IMR-90 (cell line): ENCODE data around the gene HERC4. TPM values are rescaled to one million over a fixed set of nuclear protein-coding genes. Genes with fewer than 3 reads are reported as not detected.

ENCODE experiments used
- ATAC-seq: fragments of 200-7000 bp; cut with Tn5 transposase; 2 replicates; pipeline ENCODE4 v1.9.1; 2020; ENCODE audit warnings: low read depth, mild to moderate bottlenecking, moderate library complexity
- BruUV-seq: library from RNA; stranded (reverse); fragments of 400-500 nt; replicated peaks from 2 replicates; lab custom pipeline; 2021; lab: Mats Ljungman, UMichigan
- CTCF ChIA-PET: fragments of 300-600 bp; formaldehyde crosslinking; extraction: SDS; loops from one replicate; lab custom pipeline; 2021; ENCODE audit warnings: antibody characterized with exemption; lab: Yijun Ruan, JAX
- POLR2A ChIA-PET: fragments of 300-600 bp; sonication (Branson Sonifier 250); formaldehyde crosslinking; loops from one replicate; lab custom pipeline; 2022; ENCODE audit warnings: antibody characterized with exemption; ENCODE audit not compliant: unreplicated experiment; lab: Charles Lee
- DNase-seq: peaks from one replicate; pipeline ENCODE4 v3.0.0; 2013
- H2AFZ ChIP-seq: replicated peaks from 2 replicates; pipeline ENCODE3; 2013; ENCODE audit warnings: low read length, mild to moderate bottlenecking; ENCODE audit not compliant: poor library complexity
- H2AK5ac ChIP-seq: 2 replicates; pipeline ENCODE4 v1.6.1; 2013; ENCODE audit warnings: low read depth, low read length, inconsistent platforms
- H2AK9ac ChIP-seq: replicated peaks from 2 replicates; pipeline ENCODE3; 2013; ENCODE audit warnings: mild to moderate bottlenecking, low read depth, low read length, moderate library complexity; ENCODE audit not compliant: poor library complexity
- H2BK120ac ChIP-seq: 2 replicates; pipeline ENCODE4 v1.6.1; 2013; ENCODE audit warnings: low read depth, low read length, inconsistent platforms
- H2BK15ac ChIP-seq: 3 replicates; pipeline ENCODE4 v1.6.1; 2013; ENCODE audit warnings: low read depth, low read length, inconsistent platforms
- H2BK20ac ChIP-seq: 2 replicates; pipeline ENCODE4 v1.6.1; 2013; ENCODE audit warnings: low read depth, mild to moderate bottlenecking, inconsistent platforms, low read length, moderate library complexity
- H2BK5ac ChIP-seq: 2 replicates; pipeline ENCODE4 v1.6.1; 2013; ENCODE audit warnings: mild to moderate bottlenecking, low read depth, low read length, inconsistent platforms; ENCODE audit not compliant: poor library complexity, severe bottlenecking
- H3K14ac ChIP-seq: replicated peaks from 2 replicates; pipeline ENCODE4 v1.6.1; 2013; ENCODE audit warnings: low read depth, low read length, inconsistent platforms
- H3K18ac ChIP-seq: 2 replicates; pipeline ENCODE4 v1.6.1; 2013; ENCODE audit warnings: low read depth, low read length, control low read depth
- H3K23ac ChIP-seq: 2 replicates; pipeline ENCODE4 v1.6.1; 2013; ENCODE audit warnings: low read depth, low read length, inconsistent platforms
- H3K27ac ChIP-seq: 2 replicates; pipeline ENCODE4 v1.5.1; 2013; ENCODE audit warnings: mild to moderate bottlenecking, control low read depth, low read length; ENCODE audit not compliant: insufficient read depth
- H3K27me3 ChIP-seq: 2 replicates; pipeline ENCODE4 v1.6.1; 2013; ENCODE audit warnings: low read length; ENCODE audit not compliant: control insufficient read depth, insufficient read depth
- H3K36me3 ChIP-seq: 2 replicates; pipeline ENCODE4 v1.6.1; 2013; ENCODE audit warnings: low read length, mixed read lengths; ENCODE audit not compliant: control insufficient read depth, insufficient read depth
- H3K4ac ChIP-seq: 2 replicates; pipeline ENCODE4 v1.6.1; 2013; ENCODE audit warnings: low read depth, low read length, inconsistent platforms
- H3K4me1 ChIP-seq: 2 replicates; pipeline ENCODE4 v1.6.1; 2013; ENCODE audit warnings: low read length, mixed read lengths; ENCODE audit not compliant: control insufficient read depth, insufficient read depth
- H3K4me2 ChIP-seq: 2 replicates; pipeline ENCODE4 v1.6.1; 2013; ENCODE audit warnings: low read depth, mild to moderate bottlenecking, control low read depth, low read length, moderate library complexity
- H3K4me3 ChIP-seq: 2 replicates; pipeline ENCODE4 v1.5.1; 2013; ENCODE audit warnings: low read depth, mild to moderate bottlenecking, control low read depth, low read length, moderate library complexity; ENCODE audit not compliant: insufficient read depth
- H3K56ac ChIP-seq: 2 replicates; pipeline ENCODE4 v1.6.1; 2013; ENCODE audit warnings: low read length, inconsistent platforms; ENCODE audit not compliant: insufficient read depth; ENCODE audit errors: extremely low read depth
- H3K79me1 ChIP-seq, 2 experiments: 2 replicates each; pipeline ENCODE4 v1.6.1; 2013; ENCODE audit warnings: low read length in 2 of 2, inconsistent platforms in 1 of 2, low read depth in 1 of 2
- H3K9ac ChIP-seq: 2 replicates; pipeline ENCODE4 v1.6.1; 2013; ENCODE audit warnings: low read depth, low read length, control low read depth
- H3K9me1 ChIP-seq: 2 replicates; pipeline ENCODE4 v1.6.1; 2013; ENCODE audit warnings: low read length, inconsistent platforms; ENCODE audit not compliant: insufficient read depth
- H3K9me3 ChIP-seq: 2 replicates; pipeline ENCODE4 v1.6.1; 2013; ENCODE audit warnings: low read length; ENCODE audit not compliant: control insufficient read depth, insufficient read depth
- H4K20me1 ChIP-seq: 2 replicates; pipeline ENCODE4 v1.6.1; 2013; ENCODE audit warnings: low read length, inconsistent platforms; ENCODE audit not compliant: insufficient read depth
- H4K5ac ChIP-seq: 2 replicates; pipeline ENCODE4 v1.6.1; 2013; ENCODE audit warnings: mild to moderate bottlenecking, low read depth, low read length, control low read depth
- H4K8ac ChIP-seq, 2 experiments: 2 replicates each; pipeline ENCODE4 v1.6.1; 2013; ENCODE audit warnings: low read depth in 2 of 2, low read length in 2 of 2, control low read depth in 1 of 2, inconsistent platforms in 1 of 2
- H4K91ac ChIP-seq: 2 replicates; pipeline ENCODE4 v1.6.1; 2013; ENCODE audit warnings: low read depth, low read length, inconsistent platforms; ENCODE audit not compliant: insufficient read depth
- BHLHE40 ChIP-seq: fragments of 150-350 bp; IDR thresholded peaks from 2 replicates; pipeline ENCODE4 v1.6.1; 2016; ENCODE audit warnings: mild to moderate bottlenecking, low read depth, low read length
- CEBPB ChIP-seq: IDR thresholded peaks from 2 replicates; pipeline ENCODE4 v1.6.1; 2012; ENCODE audit warnings: low read depth, low read length, improper control_type of control experiment
- ELK1 ChIP-seq: fragments of 150-350 bp; IDR thresholded peaks from 2 replicates; pipeline ENCODE4 v1.6.1; 2016; ENCODE audit warnings: low read depth, mild to moderate bottlenecking, low read length, moderate library complexity, borderline replicate concordance
- MAFK ChIP-seq: IDR thresholded peaks from 2 replicates; pipeline ENCODE4 v1.6.1; 2012; ENCODE audit warnings: low read depth, low read length, improper control_type of control experiment
- MXI1 ChIP-seq: IDR thresholded peaks from 2 replicates; pipeline ENCODE4 v1.6.1; 2012; ENCODE audit warnings: low read depth, mild to moderate bottlenecking, low read length, moderate library complexity, borderline replicate concordance
- RAD21 ChIP-seq: IDR thresholded peaks from 2 replicates; pipeline ENCODE4 v1.6.1; 2012; ENCODE audit warnings: low read length, improper control_type of control experiment
- SMC3 ChIP-seq: fragments of 150-350 bp; IDR thresholded peaks from 2 replicates; pipeline ENCODE4 v1.6.1; 2016; ENCODE audit warnings: low read depth, mild to moderate bottlenecking, antibody characterized with exemption, low read length, moderate library complexity
- USF2 ChIP-seq: fragments of 150-350 bp; IDR thresholded peaks from 2 replicates; pipeline ENCODE4 v1.6.1; 2017; ENCODE audit warnings: mild to moderate bottlenecking, antibody characterized with exemption, low read length, low read depth
- WGBS, 2 experiments: methylation state at CpG; one replicate each; pipeline versions ENCODE4 v1.1.5 to v1.1.7; 2013; ENCODE audit warnings: missing lambda C conversion rate in 2 of 2; ENCODE audit not compliant: insufficient read length in 1 of 2; ENCODE audit errors: extremely low coverage in 2 of 2; 5-methylcytosine and 5-hydroxymethylcytosine counted together
- dilution Hi-C: fragments of 300-500 bp; cut with HindIII; formaldehyde crosslinking; loops from one replicate; pipeline ENCODE4 v1.14.3; 2018; ENCODE audit warnings: low sequenced_read_pairs; ENCODE audit not compliant: unreplicated experiment
- in situ Hi-C: fragments of 300-500 bp; cut with MboI; formaldehyde crosslinking; loops from 3 replicates; pipeline ENCODE4 v1.14.3; 2019; ENCODE audit warnings: low sequenced_read_pairs, inconsistent platforms, mixed read lengths
- intact Hi-C: fragments of 100-400 bp; cut with micrococcal nuclease; formaldehyde crosslinking; loops from 2 replicates; pipeline ENCODE4 v1.10.0; 2022
- polyA plus RNA-seq, 3 experiments: library from polyadenylated mRNA; depleted of rRNA; stranded (reverse); fragments of >200 nt; gene quantifications; 2 replicates each; pipeline ENCODE4 v1.2.3, GENCODE V29; 2012; ENCODE audit warnings: low replicate concordance in 1 of 3
- total RNA-seq: library from RNA; depleted of rRNA; stranded (reverse); fragments of >200 nt; gene quantifications from 2 replicates; pipeline ENCODE4 v1.2.3, GENCODE V29; 2012

HERC4 gene
- total and polyA plus RNA-seq, 2 of the 4 experiments (the other 2 are of a cell fraction): 66.6 to 92.8 TPM

- no peak for TF ChIP-seq RAD21
These were observed 25.6 kb downstream of the HERC4 start (continued) for GRCh38 chr10:68049289-68050078.

GRCh38 chr10:68047554-68048327, 27.3 kb downstream of the HERC4 start:
- H2BK20ac ChIP-seq: no peak overlapping the region
- no peaks in the 10 kb centered on the region for H3K27me3 ChIP-seq
- peaks cover 35 to 52% of the 10 kb centered on the region in 2 experiments for H3K79me1 ChIP-seq
- POLR2A ChIA-PET: no interaction called here
- no peak overlapping the region for H3K4ac ChIP-seq
- H4K20me1 ChIP-seq: peaks cover 57% of the 10 kb centered on the region
- H3K9me1 ChIP-seq: peaks cover 16% of the 10 kb centered on the region
- no peak overlapping the region for H3K4me3 ChIP-seq
- H3K18ac ChIP-seq: no peak overlapping the region
- H3K9me3 ChIP-seq: no peaks in the 10 kb centered on the region
- in situ Hi-C loops (no loop called here), dilution Hi-C loops (no loop called here), intact Hi-C loops (no loop called here)
- H4K91ac ChIP-seq: no peak overlapping the region
- H3K14ac ChIP-seq: no peak overlapping the region
- peak overlapping the region; percentile 67 for H2BK5ac ChIP-seq
- H3K23ac ChIP-seq: no peak overlapping the region
- H2AK5ac ChIP-seq: no peak overlapping the region
- TF ChIP-seq SMC3 (no peak), CEBPB (no peak), MAFK (no peak), USF2 (no peak), ELK1 (no peak), MXI1 (no peak), BHLHE40 (no peak), RAD21 (no peak)
- H2BK15ac ChIP-seq: no peak overlapping the region
- H2BK120ac ChIP-seq: no peak overlapping the region
- H3K27ac ChIP-seq: no peak overlapping the region
- WGBS, 2 experiments: no CpG with 5 or more reads among the region's 3 CpGs
- CTCF ChIA-PET: interaction anchor here (1.8 kb wide), 1 partner anchor 8 kb away, joined by 4 read pairs; no protein-coding TSS in a partner anchor
- no peak overlapping the region for H4K5ac ChIP-seq
- no peak overlapping the region for H2AK9ac ChIP-seq
- no peak overlapping the region for H3K56ac ChIP-seq
- no peak overlapping the region for H4K8ac ChIP-seq
- H3K36me3 ChIP-seq: peaks cover 14% of the 10 kb centered on the region
- H3K4me2 ChIP-seq: no peak overlapping the region
- H3K9ac ChIP-seq: no peak overlapping the region
- ATAC-seq (no peak), DNase-seq (no peak)
- no peak overlapping the region for H2AFZ ChIP-seq
- H3K4me1 ChIP-seq: peaks cover 10% of the 10 kb centered on the region; the same call in 1 of the 2 replicates
- no TSS peak for BruUV-seq
